Fibroblast of pulmonary artery (primary cell): ENCODE data around the gene TIMMDC1.

Source experiments
- DNase-seq: peaks from one replicate; pipeline ENCODE4 v3.0.0-alpha.2; 2010; ENCODE audit warnings: low read depth
- H3K4me3 ChIP-seq: replicated peaks from 2 replicates; pipeline ENCODE4 v1.5.1; 2011; ENCODE audit warnings: low read depth, mild to moderate bottlenecking, control low read depth, low read length, moderate library complexity
- CTCF ChIP-seq: IDR thresholded peaks from 2 replicates; pipeline ENCODE4 v1.5.1; 2011; ENCODE audit warnings: mild to moderate bottlenecking, control low read depth, low read length, inconsistent platforms; ENCODE audit errors: missing control alignments

TIMMDC1 gene

GRCh38 chr3:119553823-119554415, 55.6 kb downstream of the TIMMDC1 start:
- no peak for TF ChIP-seq CTCF
- no peak for DNase-seq
- no peak overlapping the region for H3K4me3 ChIP-seq

GRCh38 chr3:119555309-119555735, 57.0 kb downstream of the TIMMDC1 start:
- no peak for DNase-seq
- no peak overlapping the region for H3K4me3 ChIP-seq
- TF ChIP-seq CTCF: no peak

- DNase-seq: no peak
- TF ChIP-seq CTCF: no peak
- H3K4me3 ChIP-seq: no peak overlapping the region
Measured at GRCh38 chr3:119555929-119556328, 57.6 kb downstream of the TIMMDC1 start.

GRCh38 chr3:119557192-119557876, 59.0 kb downstream of the TIMMDC1 start:
- no peak for TF ChIP-seq CTCF
- no peak overlapping the region for H3K4me3 ChIP-seq
- DNase-seq: no peak

GRCh38 chr3:119557877-119558269, 59.5 kb downstream of the TIMMDC1 start:
- no peak for TF ChIP-seq CTCF
- DNase-seq: no peak
- no peak overlapping the region for H3K4me3 ChIP-seq

GRCh38 chr3:119558626-119559317, 60.4 kb downstream of the TIMMDC1 start:
- no peak for TF ChIP-seq CTCF
- DNase-seq: no peak
- H3K4me3 ChIP-seq: no peak overlapping the region
